Parathyroid adenoma (tissue), 2 donors: Measurements from ENCODE around the gene BBS12.

Source experiments
- H2AFZ ChIP-seq: fragments of 300-600 bp; sonication (generic); one replicate; pipeline ENCODE4 v1.7.0; 2017; ENCODE audit warnings: antibody characterized with exemption, mild to moderate bottlenecking
- H3K27ac ChIP-seq: fragments of 300-600 bp; sonication (generic); one replicate; pipeline ENCODE4 v1.7.0; 2017
- H3K27me3 ChIP-seq: fragments of 300-600 bp; sonication (generic); one replicate; pipeline ENCODE4 v1.7.0; 2017; ENCODE audit warnings: low read length; ENCODE audit not compliant: control insufficient read depth, insufficient read depth
- H3K36me3 ChIP-seq: fragments of 300-600 bp; sonication (generic); one replicate; pipeline ENCODE4 v1.7.0; 2017; ENCODE audit warnings: low read length; ENCODE audit not compliant: control insufficient read depth, insufficient read depth
- H3K4me1 ChIP-seq: fragments of 300-600 bp; sonication (generic); one replicate; pipeline ENCODE4 v1.7.0; 2017; ENCODE audit warnings: control low read depth
- H3K4me2 ChIP-seq: fragments of 300-600 bp; sonication (generic); one replicate; pipeline ENCODE4 v1.7.0; 2017; ENCODE audit warnings: low read length
- H3K4me3 ChIP-seq: fragments of 300-600 bp; sonication (generic); one replicate; pipeline ENCODE4 v1.7.0; 2017; ENCODE audit warnings: low read depth, low read length
- H3K79me2 ChIP-seq: fragments of 300-600 bp; sonication (generic); one replicate; pipeline ENCODE4 v1.7.0; 2017; ENCODE audit warnings: control low read depth
- H3K9ac ChIP-seq: fragments of 300-600 bp; sonication (generic); one replicate; pipeline ENCODE4 v1.7.0; 2017; ENCODE audit warnings: mild to moderate bottlenecking
- H3K9me3 ChIP-seq: fragments of 300-600 bp; sonication (generic); one replicate; pipeline ENCODE4 v1.7.0; 2017; ENCODE audit warnings: low read length; ENCODE audit not compliant: control insufficient read depth
- CTCF ChIP-seq: fragments of 300-600 bp; sonication (generic); IDR thresholded peaks from one replicate; pipeline ENCODE4 v1.7.0; 2017; ENCODE audit warnings: antibody characterized with exemption, mild to moderate bottlenecking
- donor health status: primary hyperparathyroidism.

The BBS12 gene

GRCh38 chr4:122772311-122772710 lies 39.8 kb downstream of the BBS12 start:
- Histone ChIP-seq H3K27ac (no peak overlapping the region), H3K36me3 (no peaks in the 10 kb centered on the region), H3K79me2 (no peaks in the 10 kb centered on the region), H3K9ac (no peak overlapping the region), H3K27me3 (no peaks in the 10 kb centered on the region), H2AFZ (no peak overlapping the region), H3K4me3 (no peak overlapping the region), H3K9me3 (no peaks in the 10 kb centered on the region), H3K4me1 (no peaks in the 10 kb centered on the region), H3K4me2 (no peak overlapping the region)
- TF ChIP-seq CTCF = no peak

GRCh38 chr4:122772986-122773385 lies 40.5 kb downstream of the BBS12 start:
- Histone ChIP-seq H3K27me3 (no peaks in the 10 kb centered on the region), H3K4me3 (no peak overlapping the region), H3K27ac (no peak overlapping the region), H3K9ac (no peak overlapping the region), H3K36me3 (no peaks in the 10 kb centered on the region), H3K4me2 (no peak overlapping the region), H2AFZ (no peak overlapping the region), H3K9me3 (no peaks in the 10 kb centered on the region), H3K79me2 (no peaks in the 10 kb centered on the region), H3K4me1 (no peaks in the 10 kb centered on the region)
- no peak for TF ChIP-seq CTCF

- Histone ChIP-seq H3K9me3 (no peaks in the 10 kb centered on the region), H3K4me2 (no peak overlapping the region), H3K27ac (no peak overlapping the region), H3K4me1 (no peaks in the 10 kb centered on the region), H3K36me3 (no peaks in the 10 kb centered on the region), H3K79me2 (no peaks in the 10 kb centered on the region), H3K4me3 (no peak overlapping the region), H3K27me3 (no peaks in the 10 kb centered on the region), H3K9ac (no peak overlapping the region), H2AFZ (no peak overlapping the region)
- TF ChIP-seq CTCF = no peak
Measured at GRCh38 chr4:122775039-122775438, 42.5 kb downstream of the BBS12 start.

GRCh38 chr4:122775987-122776836 lies 43.7 kb downstream of the BBS12 start:
- H3K27me3 ChIP-seq = no peaks in the 10 kb centered on the region
- H3K4me3 ChIP-seq = no peak overlapping the region
- no peak overlapping the region for H3K9ac ChIP-seq
- H3K4me1 ChIP-seq = no peaks in the 10 kb centered on the region
- H3K4me2 ChIP-seq = no peak overlapping the region
- H3K79me2 ChIP-seq = no peaks in the 10 kb centered on the region
- no peak for TF ChIP-seq CTCF
- no peaks in the 10 kb centered on the region for H3K36me3 ChIP-seq
- H2AFZ ChIP-seq = no peak overlapping the region
- no peaks in the 10 kb centered on the region for H3K9me3 ChIP-seq
- H3K27ac ChIP-seq = no peak overlapping the region

- Histone ChIP-seq H2AFZ (no peak overlapping the region), H3K27ac (no peak overlapping the region), H3K4me3 (no peak overlapping the region), H3K9me3 (no peaks in the 10 kb centered on the region), H3K27me3 (no peaks in the 10 kb centered on the region), H3K4me1 (no peaks in the 10 kb centered on the region), H3K9ac (no peak overlapping the region), H3K36me3 (no peaks in the 10 kb centered on the region), H3K79me2 (no peaks in the 10 kb centered on the region), H3K4me2 (no peak overlapping the region)
- no peak for TF ChIP-seq CTCF
Measured at GRCh38 chr4:122776916-122777315, 44.4 kb downstream of the BBS12 start.
